ENCODE data around the gene STXBP2.
"Not testable (repeated sequence)": the region's sequence is repeated elsewhere in the genome, so short reads cannot be mapped to it uniquely, and the experiment has no call there.

STXBP2 gene

GRCh38 chr19:7632340-7633203 lies 4.3 kb upstream of the STXBP2 start:
- no peak for DNase-seq (ENCODE audit: low spot score)

- no peak for DNase-seq (ENCODE audit: low spot score)
Measured at GRCh38 chr19:7633698-7634097, 3.2 kb upstream of the STXBP2 start, which contains the start of gene PCP2. Gene PCP2, minus strand, starts transcription at chr19:7633719. Its CDS starts 262 bp downstream, at chr19:7633457.

- DNase-seq (ENCODE audit: low spot score): no peak
Measured at GRCh38 chr19:7635670-7636069, 1.2 kb upstream of the STXBP2 start.

GRCh38 chr19:7636317-7636690 lies 606 bp upstream of the STXBP2 start:
- DNase-seq (ENCODE audit: low spot score): no peak

GRCh38 chr19:7637374-7638256 lies 705 bp downstream of the STXBP2 start:
- DNase-seq (ENCODE audit: low spot score): no peak

GRCh38 chr19:7638802-7639465 lies 2.0 kb downstream of the STXBP2 start:
- no peak for DNase-seq (ENCODE audit: low spot score)

- no peak for DNase-seq (ENCODE audit: low spot score)
Measured at GRCh38 chr19:7639863-7640348, 3.0 kb downstream of the STXBP2 start.

- no peak for DNase-seq (ENCODE audit: low spot score)
Measured at GRCh38 chr19:7640803-7641202, 3.9 kb downstream of the STXBP2 start.

- no peak for DNase-seq (ENCODE audit: low spot score)
Measured at GRCh38 chr19:7641290-7642276, 4.7 kb downstream of the STXBP2 start.

GRCh38 chr19:7642295-7643030 lies 5.6 kb downstream of the STXBP2 start:
- DNase-seq (ENCODE audit: low spot score): no peak

GRCh38 chr19:7643031-7643415 lies 6.1 kb downstream of the STXBP2 start:
- no peak for DNase-seq (ENCODE audit: low spot score)

GRCh38 chr19:7643629-7644549 lies 7.0 kb downstream of the STXBP2 start:
- DNase-seq (ENCODE audit: low spot score): not testable (repeated sequence)

GRCh38 chr19:7644550-7644877 lies 7.6 kb downstream of the STXBP2 start:
- DNase-seq (ENCODE audit: low spot score): no peak

- DNase-seq (ENCODE audit: low spot score): no peak
Measured at GRCh38 chr19:7645163-7645562, 8.3 kb downstream of the STXBP2 start.

GRCh38 chr19:7645656-7646425 lies 8.9 kb downstream of the STXBP2 start:
- no peak for DNase-seq (ENCODE audit: low spot score)

GRCh38 chr19:7646426-7646700 lies 9.5 kb downstream of the STXBP2 start:
- no peak for DNase-seq (ENCODE audit: low spot score)

GRCh38 chr19:7647156-7647555 lies 10.2 kb downstream of the STXBP2 start:
- DNase-seq (ENCODE audit: low spot score): no peak

- DNase-seq (ENCODE audit: low spot score): no peak
Measured at GRCh38 chr19:7648265-7649014, 11.5 kb downstream of the STXBP2 start.

All from RKO (cell line).